ENCODE measurements around the gene MAP3K20.
A peak's percentile ranks its signal among the peaks of the same experiment; 100 is the strongest.

Gene MAP3K20

DNA sequence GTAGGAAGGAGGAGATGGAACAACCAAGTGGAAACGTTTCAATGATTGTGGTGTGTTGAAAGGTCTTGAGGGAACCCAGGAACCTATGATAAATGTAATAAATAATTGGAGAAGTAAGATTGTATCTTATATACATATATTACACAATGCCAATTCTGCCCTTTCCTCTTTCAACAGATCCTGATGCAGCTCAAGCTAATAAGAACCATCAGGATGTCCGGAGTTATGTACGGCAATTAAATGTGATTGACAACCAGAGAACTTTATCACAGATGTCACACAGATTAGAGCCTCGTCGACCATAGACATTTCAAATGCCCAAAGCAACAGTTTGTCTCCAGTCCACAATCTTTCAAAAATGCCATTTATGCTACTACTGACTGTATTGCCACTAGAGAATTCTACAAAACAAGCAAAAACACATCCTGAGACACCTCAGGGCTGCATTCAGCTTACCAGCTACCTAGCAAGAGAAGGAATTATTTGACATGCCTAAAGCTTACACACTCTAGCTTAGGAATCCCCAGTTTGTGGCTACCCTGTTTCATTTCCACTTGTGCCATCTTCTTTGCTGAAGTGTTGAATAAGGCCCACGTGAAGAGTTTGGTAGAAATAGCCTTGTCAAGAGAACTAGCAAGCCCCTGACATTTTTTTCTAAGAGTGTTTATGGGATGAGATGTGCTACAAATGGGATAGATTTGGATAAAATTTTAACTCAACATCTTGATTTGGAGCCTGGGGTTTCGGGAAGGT, 24.0 kb upstream of the MAP3K20 start:
- no peak for DNase-seq

DNA sequence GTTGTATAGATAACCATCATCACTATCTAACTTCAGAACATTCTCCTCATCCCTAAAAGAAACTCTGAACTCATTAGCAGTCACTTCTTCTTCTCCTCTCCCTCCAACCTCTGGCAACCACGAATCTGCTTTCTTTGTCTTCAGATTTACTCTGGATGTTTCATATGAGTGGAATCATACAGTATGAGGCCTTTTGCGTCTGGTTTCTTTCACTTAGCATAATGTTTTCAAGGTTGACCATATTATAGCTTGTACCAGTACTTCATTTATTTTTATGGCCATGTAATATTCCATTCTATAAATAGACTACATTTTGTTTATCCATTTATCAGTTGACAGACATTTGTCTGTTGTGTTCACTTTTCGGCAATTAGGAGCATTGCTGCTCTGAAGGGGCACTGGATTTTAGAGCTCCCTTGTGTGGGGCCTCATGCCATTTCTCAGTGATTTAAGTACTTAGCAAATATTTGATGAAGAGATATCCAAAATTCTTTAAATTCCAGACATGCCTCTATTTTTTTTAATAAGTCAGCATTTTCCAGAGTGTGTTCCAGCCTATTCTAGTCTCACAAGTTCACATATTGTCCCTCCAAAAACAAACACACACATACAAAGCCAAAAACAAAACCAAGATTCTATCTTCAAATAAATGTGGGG, 22.5 kb upstream of the MAP3K20 start:
- DNase-seq: no peak

DNA sequence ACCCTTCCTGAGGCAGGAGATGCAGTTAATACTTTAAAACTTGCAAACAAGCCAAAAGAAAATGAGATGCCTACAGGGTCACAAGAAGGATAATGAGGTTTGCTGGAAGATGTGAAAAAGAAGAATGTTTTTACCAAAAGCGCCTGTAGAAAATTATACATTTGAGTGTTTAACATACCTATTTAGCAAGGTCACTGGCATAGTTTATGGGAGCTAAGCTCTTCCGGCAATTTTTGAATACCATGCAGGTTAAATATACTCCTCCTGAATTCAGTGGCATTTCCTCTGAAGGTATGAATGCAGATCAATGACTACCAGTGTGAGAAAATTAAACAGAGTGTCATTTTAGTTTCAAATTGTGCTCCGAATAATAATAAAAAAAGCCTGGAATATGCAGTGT, 21.2 kb upstream of the MAP3K20 start:
- no peak for DNase-seq

DNA sequence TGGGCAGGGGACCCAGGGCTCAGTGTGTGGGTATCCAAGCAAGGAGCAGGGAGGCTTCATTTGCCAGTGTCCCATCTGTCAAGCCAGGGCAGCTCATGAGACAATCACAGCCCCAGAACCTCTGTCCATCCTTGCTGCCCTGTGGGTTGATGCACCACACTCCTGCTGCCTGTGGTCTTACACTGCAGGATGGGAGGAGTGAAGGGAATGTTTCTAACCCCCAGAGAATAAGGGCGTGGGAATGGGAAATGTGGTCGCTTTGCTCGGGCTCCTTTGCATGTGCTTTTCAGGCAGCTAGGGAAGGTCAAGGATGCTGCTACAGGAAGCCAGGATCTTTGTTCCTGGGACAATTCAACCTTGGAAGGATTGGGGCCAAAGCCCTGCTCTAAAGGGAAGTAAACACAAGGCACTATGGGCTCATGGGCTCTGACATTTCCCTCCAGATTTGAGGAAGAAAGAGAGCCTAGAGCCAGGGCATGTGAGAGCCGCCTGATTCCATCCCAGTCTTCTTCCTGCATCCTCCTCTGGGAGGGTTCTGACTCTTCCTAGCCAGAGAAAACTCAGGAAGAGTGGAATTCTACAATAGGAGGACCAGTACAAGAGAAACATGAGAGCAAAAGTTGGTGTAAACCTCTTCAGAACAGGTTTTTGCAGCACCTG, 18.8 kb upstream of the MAP3K20 start:
- no peak for DNase-seq

DNA sequence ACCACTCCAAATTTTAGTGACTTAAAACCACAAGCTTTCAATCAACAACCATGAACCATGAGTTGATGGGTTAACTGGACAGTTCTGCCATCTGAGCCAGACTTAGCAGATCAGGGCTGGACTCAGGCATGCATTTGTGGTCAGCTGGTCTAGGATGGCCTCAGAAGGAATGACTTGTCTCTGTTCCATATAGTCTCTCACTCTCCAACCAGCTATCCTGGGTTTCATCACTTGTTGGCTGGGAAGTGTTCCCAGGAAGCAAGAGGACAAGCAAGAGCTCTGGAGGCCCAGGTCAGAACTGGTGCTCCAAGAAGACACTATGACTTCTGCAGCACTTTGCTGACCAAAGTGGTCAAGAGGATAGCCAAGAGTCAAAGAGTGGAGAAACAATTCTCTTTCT, 17.5 kb upstream of the MAP3K20 start:
- no peak for DNase-seq

DNA sequence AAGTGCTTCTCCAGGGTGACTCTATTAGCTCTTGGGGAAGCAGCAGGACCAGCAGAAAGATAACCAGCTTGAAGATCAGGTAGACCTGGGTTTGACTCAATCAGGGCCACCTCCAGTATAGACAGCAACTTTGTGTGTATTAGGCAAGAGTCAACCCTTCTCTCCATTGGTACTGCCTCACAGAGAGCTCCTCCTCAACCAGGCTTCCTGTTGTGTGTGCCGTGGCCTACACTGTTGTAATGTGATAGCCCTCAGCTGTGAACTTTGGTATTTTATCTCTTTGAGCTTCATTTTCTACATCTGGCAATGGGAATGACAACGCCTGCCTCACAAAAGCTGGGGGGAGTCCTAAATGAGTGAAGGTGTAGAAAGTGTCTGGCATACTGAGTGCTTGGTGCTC, 17.0 kb upstream of the MAP3K20 start:
- DNase-seq: no peak

DNA sequence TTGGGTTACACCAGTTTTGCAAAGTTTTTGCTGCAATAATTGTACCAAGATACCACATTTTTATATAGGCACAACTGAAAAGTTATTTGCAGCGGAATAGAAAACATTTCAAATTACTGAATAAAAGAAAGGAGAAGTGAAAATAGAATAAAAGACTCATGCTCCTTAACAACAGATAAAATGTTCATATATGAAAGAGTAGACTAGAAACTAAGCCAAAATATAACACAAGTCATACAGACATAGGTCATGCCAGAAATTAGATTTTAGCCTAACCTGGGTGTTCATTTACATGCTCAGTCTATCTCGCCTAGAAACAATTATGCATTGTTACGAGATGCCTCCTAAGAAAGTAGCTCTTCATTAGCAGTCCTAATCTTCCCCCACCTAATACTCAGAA, 16.4 kb upstream of the MAP3K20 start:
- DNase-seq: no peak

DNA sequence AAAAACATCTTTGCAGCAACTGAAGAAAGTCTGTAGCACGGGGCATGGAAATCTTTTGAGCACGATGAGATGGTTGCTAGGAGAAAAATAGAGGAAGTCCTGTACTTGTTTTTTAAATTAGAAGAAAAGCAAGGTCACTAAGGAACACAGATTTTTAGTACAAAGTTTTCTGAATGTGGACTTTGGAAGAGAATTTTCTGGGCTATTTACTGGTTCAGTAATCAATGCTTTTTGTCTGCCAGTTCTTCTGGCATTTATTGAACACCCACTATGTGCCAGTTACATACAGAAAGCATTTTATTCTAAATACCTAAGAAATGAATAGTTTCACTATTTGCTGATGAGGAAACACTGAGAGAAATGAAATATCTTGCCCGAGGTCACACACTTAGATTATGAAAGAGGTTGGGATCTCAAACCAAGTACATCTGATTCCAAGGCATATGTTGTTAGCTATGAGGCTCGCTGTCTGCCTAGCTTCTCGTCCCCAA, 15.6 kb upstream of the MAP3K20 start:
- no peak for DNase-seq

DNA sequence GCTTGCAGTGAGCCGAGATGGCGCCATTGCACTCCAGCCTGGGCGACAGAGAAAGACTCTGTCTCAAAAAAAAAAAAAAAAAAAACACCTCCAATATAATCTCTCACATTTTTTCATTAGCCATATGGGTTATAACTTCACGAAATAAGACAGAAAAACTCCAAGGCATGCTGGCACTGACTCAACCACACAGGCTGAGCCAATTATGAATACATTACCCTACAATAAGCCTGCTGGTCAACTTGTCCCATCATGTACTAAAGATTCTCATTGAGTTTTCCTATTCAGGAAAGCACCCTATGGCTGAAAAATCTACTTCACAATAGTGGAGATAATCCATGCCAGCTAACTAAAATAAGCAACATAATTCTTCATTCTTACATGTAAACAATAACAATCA, 12.8 kb upstream of the MAP3K20 start:
- DNase-seq: no peak

DNA sequence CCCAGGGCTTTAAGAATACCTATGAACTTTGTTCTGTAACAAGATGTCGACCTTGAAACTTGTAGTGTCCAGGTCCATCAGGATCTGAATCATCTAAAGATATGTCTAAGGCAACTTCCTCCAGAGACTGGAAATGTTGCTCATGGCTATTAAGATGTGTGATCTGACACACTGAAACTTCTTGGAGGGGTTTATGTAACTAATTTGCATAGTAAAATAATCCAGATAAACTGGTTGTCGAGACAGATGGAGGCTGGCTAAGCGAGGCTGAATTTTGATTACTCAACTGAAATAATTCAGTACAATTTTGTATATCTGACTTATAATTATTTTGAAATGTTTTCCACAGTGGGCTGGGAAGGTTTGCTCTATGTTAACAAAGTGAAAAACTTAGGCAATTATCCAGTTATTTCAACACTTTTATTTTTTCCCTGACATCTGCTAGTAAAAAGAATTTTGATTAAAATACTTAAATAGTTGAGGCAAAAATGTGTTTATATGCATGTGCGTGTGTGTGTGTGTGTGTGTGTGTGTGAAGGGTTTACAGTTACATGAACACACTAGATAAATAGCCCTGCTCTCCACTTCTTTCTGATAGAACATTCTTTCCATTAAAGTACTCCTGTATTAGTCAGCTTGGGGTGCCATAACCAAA, 11.4 kb upstream of the MAP3K20 start:
- DNase-seq: no peak

DNA sequence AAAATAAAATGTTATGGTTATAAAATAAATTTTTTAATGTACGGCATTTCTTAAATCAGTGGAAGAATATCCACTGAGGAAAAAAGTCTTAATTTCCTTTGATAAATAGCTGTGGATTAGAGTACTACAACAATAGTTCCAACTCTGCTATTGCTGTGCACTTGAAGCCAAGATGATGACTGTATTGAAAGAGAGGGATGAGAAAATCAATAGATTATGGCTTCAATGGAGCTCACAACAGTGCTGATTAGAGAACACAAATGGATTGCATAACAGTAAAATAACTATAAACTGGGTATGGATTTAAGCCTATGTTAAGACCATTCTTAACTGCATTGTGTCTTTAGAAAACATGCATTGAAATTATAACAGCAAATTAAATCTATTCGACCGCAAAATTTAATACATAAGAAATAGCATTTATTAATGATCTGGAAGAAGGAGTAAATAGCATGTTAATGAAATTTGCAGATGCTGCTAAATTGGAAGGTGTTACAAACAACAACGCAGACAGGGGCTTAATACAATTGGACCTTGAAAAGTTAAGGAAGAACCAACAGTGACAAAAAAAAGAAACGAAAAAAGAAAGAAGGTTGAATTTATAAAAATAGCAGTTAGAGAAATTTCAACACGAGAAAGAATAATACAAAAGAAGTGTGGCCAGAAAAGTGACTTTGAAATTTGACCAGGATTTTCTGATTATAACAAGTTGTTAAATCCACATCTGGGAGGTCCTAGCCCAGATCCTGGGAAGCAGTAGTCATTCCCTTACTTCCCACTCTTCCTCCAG, 8.6 kb upstream of the MAP3K20 start:
- no peak for DNase-seq

DNA sequence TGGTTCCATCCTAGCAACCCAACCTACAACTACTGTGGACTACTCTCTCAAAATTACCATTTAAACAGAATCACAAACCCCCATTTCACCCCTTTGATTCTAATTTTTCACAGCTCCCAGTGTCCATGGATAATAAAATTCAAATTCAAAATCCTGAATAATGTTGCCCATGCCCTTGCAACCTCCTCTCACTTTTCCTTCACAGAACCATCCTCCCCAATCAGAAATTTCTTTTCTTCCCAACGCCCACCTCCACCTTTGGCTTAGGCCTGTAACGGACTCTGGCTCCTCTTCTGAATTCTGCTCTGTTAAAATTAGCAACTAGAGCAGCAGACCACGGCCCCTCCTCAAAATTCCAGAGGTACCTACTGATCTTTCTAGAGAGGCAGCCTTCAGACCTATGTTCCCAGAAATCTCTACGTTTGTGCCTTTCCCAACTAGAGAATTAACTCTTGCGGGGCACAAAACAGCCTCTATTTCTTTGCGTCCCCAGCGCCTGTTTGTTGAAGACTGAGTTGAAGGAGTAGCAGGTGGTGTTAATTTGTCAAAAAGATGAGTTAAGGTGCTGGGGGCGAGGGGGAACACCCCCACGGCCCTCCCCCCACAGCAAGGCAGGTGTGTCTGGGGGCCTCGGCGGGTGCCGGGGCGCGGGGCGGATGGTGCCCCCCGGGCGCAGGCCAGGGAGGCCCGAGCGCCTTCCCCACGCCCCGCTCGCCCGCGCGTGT, 428 bp upstream of the MAP3K20 start:
- DNase-seq: no peak

DNA sequence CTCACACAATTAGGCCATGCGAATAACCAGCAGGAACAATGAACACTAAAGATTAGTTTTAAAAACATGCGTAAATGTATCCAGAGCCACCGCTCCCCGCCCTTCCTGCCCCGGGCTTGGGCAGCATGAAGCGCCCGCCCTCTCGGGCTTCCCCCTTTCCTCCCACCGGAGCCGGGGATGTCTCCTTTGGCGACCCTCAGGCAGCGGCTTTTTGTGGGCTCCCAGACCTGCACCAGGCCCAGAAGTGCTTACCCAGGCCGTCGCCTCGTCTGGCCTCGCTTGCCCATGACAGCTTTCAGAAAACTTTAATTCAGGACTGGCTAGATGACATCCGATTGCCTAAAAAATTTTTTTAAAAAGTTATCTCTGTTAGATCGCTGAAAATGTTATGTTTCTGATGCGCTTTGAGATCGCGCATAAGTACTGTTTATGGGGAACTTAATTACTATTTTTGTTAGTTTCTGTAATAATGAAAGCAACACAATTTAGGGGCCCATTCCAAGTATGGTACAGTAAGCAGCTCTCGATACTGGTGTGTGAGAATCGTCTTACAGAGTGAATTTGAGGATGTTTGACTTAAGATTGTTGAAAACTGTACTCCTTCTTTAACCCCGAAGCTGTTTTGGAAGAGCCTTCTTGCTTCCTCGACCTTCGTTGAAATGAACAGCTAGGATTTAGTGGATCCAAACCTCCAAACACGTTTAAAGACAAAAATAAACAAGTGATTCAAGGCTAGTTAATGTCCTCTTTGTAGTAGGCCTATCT, 1.1 kb downstream of the MAP3K20 start:
- DNase-seq: peak; percentile 19

DNA sequence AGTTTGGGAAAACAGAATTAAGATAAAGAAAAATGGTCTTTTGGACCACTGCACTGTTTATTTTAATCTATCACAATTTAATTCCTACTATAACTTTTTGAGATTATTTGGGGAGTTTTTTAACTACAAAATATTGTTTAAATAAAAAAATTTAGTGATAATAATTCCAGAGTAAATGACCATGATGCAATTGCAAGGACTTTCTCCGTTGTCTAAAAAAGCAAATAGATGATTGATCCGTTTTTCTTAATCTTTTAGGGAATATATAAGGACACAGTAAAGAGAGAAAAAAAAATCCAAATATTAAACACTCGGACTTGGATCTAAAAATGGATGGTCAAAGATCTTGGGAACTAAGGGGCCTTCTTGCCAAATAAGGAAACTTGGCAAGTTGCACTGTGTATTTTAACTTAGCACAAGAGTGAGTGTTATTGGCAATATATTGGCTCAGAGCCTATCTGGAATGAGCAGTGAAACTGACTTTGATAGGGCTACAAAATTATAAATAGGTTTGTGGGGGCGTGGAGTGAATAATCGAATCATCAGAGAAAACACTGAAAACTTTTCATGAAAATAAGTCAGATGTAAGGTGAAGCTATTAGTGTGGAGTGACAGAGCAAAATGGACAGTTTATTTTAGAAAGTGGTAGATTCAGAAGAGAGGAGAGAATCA, 2.0 kb downstream of the MAP3K20 start:
- no peak for DNase-seq

DNA sequence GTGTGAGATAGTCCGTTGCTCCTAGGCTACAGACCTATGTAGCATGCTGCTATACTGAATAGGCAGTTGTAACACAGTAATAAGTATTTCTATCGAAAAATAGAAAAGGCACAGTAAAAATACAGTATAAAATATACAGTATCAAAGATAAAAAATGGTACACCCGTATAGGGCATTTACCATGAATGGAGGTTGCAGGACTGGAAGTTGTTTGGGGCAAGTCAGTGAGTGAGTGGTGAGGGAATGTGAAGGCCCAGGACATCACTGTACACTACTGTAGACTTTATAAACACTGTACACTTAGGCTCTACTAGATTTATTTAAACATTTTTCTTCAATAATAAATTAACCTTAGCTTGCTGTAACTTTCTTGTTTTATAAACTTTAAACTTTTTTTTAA, 3.5 kb downstream of the MAP3K20 start:
- no peak for DNase-seq

DNA sequence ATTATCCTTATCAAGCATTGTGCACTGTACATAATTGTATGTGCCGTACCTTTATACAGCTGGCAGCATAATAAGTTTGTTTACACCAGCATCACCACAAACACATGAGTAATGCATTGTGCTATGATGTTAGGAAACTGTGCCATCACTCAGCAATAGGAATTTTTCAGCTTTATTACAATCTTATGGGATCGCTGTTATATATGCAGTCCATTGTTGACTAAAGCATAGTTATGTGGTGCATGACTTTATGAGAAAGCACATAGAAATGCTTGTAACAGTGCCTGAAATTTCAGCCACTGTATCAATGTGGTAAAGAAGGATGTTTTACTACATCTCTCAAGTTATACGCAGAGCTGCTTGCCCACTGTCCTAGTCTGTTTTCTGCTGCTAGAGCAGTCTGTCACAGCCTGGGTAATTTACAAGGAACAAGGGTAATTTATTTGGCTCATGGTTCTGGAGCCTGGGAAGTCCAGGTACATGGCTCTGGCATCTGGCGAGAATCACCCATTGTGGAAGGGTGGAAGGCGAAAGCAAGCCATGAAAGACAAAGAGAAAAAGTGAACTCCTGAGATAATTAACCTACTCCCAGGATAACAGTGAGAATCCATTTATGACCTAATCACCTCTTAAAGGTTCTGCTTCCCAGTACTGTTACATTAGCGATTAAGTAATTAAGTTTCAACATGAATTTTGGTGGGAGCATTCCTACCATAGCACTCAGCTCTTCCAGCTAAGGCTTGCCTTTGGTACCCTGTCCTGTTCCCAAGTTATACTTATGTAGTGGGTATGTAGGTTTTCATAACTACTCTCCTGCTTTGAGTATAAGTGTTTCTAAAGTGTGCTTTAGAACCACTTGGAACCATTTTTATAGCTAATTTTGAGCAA, 4.6 kb downstream of the MAP3K20 start:
- no peak for DNase-seq

DNA sequence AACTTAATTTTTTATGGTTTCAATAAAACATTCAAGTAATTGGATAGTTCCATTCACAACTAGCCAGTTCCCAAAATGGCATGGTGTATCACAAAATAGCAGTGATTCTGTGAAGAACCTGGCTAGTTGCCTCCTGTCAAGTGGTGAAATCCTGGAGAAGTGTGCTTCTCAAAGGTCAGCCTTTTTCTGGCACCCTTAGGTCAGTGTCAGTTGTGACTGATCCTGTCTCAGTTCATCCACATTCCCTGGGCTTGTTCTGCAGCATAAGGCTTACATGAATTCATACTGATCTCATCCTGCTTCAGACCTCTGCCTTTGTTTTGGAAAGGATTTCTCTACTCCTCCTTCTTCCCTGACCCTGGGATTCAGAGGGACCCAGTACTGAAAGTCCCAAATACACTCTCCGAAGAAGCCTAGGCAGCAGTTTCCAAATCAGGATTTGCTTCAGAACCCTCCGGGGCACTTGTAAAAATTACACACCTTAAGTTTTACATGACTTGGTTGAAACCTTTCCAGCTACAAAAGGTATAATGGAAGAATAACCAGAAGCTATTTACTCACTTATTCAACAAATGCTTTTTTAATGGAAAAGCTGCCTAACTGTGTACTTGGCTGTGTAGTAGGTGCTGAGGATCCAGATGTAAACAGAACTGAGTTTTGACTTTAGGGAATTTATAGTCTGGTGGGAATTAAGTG, 11.0 kb downstream of the MAP3K20 start:
- no peak for DNase-seq

DNA sequence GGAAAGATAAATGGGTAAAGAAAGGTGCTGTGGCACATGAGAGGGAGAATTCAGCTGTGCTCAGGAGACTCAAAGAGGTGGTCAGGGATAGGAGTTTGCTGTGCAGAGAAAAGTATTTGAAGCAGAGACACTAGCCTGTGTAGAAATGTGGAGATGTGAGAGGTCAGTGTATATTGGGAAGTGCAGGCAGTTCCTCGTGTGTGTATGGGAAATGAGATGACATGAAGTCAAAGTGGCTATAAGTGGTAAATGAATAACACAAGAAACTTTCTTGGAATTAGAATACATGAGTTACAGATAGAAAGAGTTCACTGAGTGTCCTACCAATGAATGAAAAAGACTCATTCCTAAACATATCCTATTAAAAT, 11.6 kb downstream of the MAP3K20 start:
- no peak for DNase-seq
